ENCODE measurements around the gene PLD4.
"Not testable (repeated sequence)": the region's sequence is repeated elsewhere in the genome, so short reads cannot be mapped to it uniquely, and the experiment has no call there.

- not testable (repeated sequence) for TF ChIP-seq CTCF, POLR2A, EP300 (IDR thresholded peaks at IDR 0.05)
Measured at GRCh38 chr14:104944436-104945205, 19.9 kb downstream of the PLD4 start.
